Glomerular endothelial cell (primary cell): ENCODE measurements around the gene ROS1. TPM values are rescaled to one million over a fixed set of nuclear protein-coding genes. Genes with fewer than 3 reads are reported as not detected.
"Not testable (repeated sequence)": the region's sequence is repeated elsewhere in the genome, so short reads cannot be mapped to it uniquely, and the experiment has no call there.

ENCODE experiments used
- DNase-seq: peaks from one replicate; pipeline ENCODE4 v3.0.0-alpha.2; 2011; ENCODE audit warnings: low read depth, low spot score; ENCODE audit errors: extremely low read depth
- total RNA-seq: library from RNA; depleted of rRNA; stranded (reverse); fragments of >200 nt; gene quantifications from 2 replicates; pipeline ENCODE4 v1.2.3, GENCODE V29; 2015

ROS1 gene
- total RNA-seq, 1 donor from 2014 or later = 0.06 TPM

DNA sequence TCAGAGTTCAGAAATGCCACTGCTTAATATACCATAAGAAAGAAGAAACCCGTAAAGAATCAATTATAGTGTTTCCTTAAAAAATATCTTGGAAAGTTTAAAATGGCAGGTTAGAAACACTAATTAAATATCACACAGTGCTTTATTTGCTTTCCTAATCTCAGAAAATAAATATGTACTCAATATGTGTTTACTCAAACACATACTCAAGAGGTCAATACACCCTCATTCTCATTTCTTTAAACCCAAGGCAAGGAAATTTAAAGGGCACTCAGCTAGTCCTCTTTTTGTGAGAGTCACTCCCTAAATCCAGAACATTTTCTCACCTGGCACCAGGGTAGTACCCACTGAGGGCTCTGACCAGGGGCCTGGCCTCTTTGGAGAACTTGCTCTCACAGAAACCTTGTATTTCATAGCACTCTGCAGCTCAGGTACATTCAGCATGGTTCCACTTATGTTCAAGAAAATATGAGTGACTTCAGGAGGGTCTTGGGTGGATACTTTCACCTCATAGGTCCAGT, 38.2 kb downstream of the ROS1 start:
- no peak for DNase-seq

DNA sequence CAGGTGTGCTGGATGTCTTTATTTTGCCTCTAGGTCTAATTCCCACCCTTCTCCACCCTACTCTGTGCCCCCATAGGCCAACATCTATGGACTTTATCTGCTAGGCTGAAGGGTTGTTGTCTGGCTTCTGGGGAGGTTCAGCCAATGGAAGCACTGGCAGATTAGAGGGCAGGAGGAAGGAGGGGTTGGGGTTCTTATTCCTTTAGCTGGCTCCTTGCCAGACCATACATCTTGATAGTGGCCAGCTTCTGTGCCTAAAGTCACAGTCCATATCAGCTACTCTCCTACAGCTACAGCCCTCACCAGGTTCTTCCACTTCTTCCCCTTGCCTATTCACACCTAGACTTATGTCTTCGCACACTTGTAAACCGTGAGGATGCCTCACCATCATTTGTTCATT, 41.1 kb downstream of the ROS1 start:
- no peak for DNase-seq

DNA sequence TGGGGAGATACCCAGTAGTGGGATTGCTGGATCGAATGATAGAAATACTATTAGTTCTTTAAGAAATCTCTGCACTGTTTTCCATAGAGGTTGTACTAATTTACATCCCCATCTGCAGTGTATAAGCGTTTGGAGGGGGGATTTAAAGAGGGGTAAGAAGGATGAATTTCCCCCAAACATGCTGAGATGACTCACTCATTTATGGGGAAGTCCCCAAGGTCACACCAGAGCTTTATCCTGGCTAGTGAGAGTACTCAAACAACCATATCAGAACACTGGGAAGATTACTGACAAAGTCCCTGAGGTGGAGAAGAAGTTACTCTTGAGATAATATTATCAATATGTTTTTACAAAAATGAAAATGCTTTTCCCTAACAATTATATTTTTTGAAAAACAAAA, 44.0 kb downstream of the ROS1 start:
- no peak for DNase-seq

DNA sequence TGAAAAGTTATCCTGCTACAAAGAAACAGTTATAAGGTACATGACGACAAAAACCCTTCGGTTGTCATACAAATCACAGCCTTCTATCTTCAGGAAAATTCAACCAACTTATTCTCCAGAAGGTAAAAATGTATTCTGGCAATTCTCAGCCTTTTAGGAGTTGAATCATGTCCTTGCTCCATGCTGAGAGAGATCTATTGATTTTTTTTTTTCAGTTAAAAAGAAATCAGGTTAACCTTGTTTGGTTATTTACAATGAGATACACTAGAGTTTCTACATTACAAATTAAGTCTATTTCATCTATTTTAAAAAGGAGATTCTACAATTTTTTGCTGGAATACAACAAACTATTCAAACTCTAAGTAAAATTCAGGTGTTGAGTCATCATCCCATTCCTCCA, 45.4 kb downstream of the ROS1 start:
- DNase-seq = no peak

DNA sequence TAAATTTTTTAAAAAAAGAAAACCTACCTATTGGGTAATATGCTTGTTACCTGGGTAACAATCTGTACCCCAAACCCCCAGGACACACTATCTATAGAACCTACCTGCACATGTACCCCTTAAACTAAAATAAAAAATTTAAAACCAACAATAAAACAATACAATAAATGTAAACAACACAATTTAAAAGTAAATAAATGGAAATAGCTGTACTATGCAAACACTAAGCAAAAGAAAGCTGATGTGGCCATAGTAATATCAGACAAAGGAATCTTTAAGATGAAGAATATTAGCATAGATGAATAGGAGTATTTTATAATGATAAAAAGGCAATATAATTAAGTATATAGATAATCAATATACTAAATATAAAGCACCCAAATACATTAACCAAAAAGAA, 50.3 kb downstream of the ROS1 start:
- DNase-seq = no peak

DNA sequence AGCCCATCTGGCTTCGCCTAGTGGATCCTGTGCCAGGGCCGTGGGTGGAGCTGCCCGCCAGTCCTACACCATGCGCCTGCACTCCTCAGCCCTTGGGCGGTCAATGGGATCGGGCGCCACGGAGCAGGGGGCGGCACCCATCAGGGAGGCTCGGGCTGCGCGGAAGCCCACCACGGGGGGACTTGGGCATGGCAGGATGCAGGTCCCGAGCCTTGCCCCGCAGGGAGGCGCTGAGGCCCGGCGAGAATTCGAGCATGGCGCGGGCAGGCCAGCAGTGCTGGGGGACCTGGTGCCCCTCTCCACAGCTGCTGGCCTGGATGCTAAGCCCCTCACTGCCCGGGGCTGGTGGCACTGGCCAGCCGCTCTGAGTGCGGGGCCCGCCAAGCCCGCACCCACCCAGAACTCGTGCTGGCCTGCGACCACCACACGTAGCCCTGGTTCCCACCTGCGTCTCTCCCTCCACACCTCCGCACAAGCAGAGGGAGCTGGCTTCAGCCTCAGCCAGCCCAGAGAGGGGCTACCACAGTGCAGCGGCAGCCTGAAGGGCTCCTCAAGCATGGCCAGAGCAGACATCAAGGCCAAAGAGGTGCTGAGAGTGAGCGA, 52.4 kb downstream of the ROS1 start:
- DNase-seq = no peak

DNA sequence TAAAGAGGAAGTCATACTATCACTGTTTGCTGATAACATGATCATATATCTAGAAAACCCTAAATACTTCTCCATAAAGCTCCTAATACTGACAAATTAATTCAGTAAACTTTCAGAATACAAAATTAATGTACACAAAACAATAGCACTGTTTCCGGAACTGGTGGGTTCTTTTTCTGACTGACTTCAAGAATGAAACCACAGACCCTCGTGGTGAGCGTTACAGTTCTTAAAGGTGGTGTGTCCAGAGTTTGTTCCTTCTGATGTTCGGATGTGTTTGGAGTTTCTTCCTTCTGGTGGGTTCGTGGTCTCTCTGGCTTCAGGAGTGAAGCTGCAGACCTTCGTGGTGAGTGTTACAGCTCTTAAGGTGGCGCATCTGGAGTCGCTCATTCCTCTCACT, 53.5 kb downstream of the ROS1 start:
- DNase-seq = not testable (repeated sequence)

DNA sequence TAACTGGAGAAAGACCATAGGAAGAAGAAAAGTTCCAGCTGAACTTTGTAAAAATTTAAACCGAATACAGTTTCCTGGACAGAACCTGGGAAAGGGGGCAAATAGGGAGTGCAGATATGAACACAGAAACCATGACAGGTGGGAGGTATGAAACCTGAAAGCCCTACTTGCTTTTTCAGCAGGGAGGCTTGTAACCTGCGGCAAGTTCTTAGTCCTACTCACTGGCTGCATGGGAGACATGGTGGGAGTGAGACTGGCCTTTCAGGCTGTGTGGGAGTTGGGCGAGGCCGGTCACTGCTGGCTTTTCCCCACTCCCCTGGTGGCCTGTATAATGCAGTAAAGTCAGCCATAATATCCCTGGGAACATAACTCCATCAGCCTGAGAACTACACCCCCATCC, 54.2 kb downstream of the ROS1 start:
- no peak for DNase-seq

DNA sequence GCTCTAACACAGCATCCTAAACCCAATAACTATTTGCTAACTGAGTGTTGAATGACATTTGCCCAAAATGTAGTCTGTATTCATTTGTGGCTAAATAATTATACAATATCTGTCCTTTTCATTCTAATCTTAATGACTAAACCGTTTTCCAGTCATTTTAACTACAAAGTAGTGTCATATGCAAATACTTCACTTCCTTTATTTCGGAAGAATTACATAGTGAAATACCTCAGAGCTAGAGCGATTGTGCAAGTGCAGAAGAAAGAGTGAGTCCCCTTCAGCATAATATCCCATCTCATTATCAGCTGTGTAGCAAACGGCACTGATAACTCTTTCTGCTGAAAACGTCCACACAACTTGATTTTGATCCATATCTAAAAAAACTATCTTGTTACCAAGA, 66.2 kb downstream of the ROS1 start:
- no peak for DNase-seq

DNA sequence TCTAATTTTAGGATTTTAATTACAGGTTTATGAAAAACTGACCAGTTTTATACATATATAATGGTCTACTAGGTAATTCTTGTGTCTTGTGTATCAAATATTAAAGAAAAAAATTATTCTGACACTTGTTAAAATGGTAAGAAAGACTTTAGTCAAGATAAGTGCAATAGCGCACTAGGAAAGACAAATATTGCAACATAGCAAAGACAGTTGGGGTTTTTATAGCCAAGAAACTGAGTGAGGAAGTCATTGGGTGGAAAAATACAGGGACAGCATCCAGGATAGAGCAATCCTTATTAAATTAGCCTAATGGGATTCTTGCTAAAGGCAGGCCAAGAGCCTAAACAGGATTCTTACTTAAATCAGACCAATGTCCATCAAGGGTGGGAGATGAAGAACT, 71.1 kb downstream of the ROS1 start:
- no peak for DNase-seq

DNA sequence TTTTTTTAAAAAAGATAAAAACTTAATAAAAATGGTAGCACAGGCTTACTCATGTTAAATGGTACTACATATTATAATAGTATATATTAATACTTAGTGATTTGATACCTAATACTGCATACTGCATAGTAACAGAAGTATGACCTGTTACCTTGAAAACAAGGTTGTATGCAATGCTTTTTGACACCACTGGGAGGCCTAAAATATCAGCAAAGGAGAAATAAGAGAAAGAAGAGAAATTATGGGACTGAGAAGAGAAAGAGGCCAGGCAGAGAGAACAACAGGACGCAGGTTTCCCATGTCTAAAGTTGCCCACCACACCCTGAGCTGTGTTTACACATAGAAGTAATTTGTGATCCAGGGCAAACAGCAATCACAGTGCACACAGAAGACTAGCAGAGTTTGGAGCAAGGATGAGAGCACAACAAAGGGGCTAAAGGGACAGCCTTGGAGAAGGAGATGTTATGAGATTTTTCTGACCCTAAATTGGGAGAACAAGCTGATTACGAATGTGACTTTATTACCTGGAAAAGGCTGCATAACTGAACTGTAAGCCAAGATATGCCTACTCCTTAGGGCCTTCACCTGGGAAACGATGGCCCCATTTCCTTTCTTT, 73.2 kb downstream of the ROS1 start:
- no peak for DNase-seq

DNA sequence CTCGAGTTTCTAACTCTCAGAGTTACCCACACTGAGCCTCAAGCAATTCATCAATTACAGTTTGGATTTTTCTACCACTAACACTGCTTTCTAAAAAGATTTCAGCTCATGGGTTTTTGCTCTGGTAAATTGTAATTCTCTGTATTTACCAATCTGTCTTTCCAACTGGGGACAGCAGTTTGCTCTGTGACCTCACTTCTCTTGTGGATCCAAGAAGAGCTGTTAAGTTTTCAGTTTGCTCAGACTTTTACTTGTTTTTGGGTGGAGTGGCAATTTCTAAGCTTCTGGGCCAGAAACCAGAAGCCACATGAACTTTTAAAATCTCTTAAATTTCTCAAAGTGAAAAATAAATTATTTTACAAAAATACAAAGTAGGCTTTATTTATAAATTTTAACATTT, 74.2 kb downstream of the ROS1 start:
- DNase-seq = no peak

DNA sequence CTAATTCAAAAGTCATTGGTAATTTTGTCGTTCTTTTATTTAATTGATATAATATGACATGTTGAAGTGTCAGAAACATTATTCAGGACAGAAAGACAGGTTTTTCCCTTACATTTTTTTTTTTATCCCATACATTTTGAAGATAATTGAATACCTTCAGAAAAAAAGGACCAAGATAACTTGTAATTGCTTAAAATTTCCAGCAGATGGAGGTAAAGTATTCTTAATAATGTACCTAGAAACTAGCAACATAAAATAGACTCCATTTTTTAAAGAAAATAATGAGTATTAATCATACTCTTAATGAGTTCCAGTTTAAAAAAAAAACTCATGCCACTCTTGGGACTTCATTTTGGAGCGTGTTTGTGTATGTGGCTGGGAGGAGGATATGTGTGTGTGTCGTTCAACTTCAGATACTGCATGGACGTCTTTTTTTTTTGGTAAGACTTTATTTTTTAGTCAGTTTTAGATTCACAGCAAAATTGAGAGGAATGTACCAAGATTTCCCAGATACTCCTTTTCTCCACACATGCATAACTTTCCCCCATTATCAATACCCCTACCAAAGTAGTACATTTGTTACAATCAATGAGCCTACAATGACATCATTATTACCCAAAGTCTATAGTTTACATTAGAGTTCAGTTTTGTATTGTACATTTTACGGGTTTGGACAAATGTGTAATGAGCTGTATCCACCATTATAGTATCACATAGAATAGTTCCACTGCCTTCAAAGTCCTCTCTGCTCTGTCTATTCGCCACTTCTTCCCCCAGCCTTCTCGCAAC, 79.4 kb downstream of the ROS1 start:
- DNase-seq = no peak

DNA sequence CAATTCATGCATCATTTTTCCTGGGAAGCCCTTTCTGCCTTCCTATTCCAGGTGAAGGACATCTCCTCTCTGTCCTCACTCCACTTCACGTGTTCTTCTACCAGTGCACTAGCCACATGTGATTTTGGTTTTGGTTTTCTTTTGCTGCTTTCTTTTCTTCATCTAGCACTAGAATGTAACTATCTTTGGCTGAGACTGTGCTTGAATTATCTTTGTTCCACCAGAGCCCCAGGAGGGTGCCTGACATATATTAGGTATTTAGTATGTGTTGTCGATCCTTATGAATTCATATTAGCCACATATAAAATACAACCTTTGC, 80.5 kb downstream of the ROS1 start:
- DNase-seq = no peak

DNA sequence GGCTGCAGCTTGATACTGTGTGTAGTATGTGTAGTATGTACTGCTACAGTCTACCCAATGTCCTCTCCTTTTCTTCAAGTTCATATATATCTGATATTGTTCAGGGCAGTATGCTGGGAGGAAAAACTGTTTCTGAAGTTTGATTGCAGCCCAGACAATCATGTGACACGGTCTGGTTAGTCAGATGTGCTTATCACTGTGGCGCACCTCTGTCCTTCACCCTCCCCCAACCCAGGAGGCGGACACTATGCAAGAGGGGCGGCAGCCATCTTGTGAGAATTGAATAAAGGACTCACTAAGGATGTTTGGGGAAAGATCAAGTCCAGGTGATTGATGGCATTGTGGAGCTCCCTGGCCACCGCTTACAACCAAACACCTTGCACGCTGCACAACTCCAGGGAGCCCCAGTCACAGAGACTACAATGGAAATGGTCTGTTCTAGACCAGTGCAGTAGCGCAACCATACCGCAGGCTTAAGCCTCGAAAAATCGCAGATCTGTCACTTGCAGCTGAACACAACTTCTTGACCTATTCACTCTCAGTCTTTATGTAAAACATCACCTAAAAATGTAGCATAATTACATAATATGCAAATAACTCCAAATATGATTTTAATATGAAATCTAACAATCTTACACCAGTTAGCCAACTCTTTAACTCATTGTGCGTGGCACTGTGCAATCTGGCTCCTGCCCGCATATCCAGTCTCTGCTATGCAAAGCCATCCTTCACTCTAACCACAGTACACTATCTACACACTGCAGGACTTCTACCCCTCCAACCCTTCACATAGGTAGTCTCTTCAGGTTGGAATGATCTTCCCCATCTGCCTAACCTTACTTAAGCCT, 81.1 kb downstream of the ROS1 start:
- DNase-seq = no peak

DNA sequence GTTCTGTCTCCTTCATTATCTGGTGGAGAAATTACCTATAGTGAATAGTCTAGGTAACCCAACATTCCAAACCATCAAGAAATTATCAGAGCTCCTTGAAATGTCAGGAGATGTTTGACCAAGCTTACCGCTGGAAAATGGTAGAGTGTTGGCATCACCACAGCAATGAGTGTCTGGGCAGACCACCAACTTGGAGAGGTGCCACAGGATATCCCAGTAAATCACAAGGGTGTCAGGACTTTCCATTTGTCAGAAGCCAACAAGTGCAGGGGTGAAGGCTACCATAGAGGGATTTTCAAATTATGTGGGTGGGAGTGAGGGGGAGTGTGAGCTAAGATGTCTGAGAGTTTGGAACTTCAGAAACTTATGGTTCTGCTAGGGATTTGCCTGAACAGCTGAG, 87.2 kb downstream of the ROS1 start:
- no peak for DNase-seq

DNA sequence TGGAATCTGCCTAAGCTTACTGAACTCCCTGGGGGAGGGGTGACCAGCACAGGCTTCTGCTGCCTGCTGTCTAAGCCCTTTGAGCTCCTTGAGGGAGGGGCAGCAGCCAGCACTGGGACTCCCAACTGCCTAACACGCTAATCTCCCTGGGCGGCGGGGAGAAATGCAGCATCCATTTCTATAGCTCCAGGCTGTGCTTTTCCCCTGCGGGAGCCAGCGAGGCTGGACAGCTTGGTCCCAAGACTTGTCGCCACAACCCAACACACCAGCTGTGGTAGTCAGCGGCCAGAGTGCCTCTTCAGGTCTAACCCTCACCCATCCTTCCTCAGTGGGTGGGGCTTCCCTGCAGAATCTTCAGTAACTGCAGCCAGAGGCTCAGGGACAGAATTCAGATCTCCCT, 95.8 kb downstream of the ROS1 start:
- DNase-seq = no peak

DNA sequence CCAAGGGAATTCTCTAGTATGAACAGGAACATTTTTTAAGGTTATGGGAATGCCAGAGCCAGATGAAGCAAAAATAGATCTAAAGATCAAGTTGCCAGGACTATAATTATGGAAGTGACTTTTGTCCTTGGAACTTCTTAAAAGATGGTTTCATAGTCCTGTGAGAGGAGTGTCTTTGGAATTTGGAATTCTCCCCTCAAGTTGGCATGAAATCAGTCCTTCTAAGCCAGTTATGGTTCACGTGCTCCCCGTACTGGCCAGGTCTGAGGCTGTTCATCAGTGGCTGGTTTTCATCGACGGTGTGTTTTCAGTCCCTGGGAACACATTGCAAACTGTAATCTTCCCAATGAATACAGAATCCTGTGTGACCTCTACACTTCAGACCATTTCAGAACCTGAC, 97.2 kb downstream of the ROS1 start:
- DNase-seq = no peak

DNA sequence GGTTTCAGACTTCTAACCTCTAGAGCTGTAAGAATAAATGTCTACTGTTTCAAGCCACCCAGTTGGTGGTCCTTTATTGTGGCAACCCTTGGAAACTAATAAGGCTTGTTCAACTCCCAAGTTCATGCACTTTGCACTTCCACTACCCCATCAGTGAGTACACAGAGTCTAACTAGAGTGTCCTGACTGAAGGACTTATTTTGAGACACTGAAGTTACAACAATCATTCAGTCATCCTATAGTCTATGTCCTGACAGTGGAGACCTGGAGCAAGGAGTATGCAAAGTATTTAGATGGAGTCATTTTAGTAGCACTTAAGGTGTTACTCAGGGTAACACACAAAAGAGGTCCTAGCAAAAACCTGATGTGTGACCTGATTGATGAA, 97.7 kb downstream of the ROS1 start:
- no peak for DNase-seq

DNA sequence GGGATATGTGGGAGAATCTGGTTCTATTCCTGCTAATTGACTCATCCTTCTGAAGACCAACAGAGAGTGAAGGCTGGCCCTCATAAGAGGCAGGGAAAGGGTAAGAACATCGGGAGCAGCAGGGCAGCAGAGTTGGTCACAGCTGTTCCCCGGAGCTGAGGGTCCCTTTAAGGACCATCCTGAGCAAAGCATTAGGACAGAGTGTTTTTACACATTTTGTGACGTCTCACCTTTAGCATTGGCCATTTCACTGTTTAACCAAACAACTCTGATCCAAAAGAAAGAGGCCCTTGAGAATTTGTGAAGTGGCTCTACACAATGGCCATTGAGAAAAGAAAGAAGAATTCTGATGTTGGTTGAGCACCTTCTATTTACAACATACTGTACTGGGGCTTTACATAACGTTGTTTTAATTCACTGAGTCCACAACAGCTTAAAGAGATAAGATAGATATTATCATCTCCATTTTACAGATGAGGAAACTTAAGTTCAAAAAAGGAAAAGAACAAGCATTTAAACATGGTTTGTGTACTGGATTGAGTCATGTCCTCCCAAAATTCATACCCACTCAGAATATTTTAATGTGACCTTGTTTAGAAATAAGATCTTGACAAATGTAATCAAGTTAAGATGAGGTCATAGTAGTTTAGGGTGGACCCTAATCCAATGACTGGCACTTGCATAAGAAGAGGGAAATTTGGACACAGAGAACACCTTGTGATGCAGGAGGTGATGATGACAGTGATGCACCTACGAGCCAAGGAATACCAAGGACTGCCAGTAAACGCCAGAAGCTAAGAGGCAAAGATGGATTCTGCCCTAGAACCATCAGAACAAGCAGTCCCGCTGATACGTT, 98.4 kb downstream of the ROS1 start:
- DNase-seq = no peak
